Measurements from ENCODE around the gene PITPNC1.
"Not testable (repeated sequence)": the region's sequence is repeated elsewhere in the genome, so short reads cannot be mapped to it uniquely, and the experiment has no call there.

Gene PITPNC1

DNA sequence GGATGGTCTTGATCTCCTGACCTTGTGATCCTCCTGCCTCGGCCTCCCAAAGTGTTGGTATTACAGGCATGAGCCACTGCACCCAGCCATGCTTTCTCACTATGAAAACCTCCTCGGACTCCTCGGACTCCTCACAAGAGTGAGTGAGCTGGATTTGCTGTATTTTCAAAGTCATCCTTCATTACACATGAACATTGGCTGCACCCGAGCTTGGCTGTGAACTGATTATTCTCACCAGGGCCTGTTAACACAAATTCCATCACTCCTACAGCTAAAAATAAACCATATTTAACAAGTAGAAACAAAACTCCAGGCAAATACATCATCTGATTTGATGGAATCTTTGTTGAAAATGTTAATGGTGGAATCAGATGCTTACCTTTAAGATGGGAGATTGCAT is 50.3 kb downstream of the PITPNC1 start:
- DNase-seq (ENCODE audit: insufficient read length, low spot score) (no peak), FAIRE-seq (no peak)

DNA sequence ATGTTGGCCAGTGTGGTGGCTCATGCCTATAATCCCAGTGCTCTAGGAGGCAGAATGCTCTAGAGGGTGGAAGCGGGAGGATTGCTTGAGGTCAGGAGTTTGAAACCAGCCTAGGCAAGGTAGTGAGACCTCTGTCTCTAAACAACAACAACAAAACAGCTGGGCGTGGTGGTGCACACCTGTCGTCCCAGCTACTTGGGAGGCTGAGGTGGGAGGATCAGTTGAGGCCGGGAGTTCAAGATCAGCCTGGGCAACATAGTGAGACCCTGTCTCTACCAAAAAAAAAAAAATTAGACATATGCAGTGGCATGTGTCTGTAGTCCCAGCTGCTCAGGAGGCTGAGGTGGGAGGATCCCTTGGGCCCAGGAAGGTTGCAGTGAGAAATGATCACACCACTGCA is 53.4 kb downstream of the PITPNC1 start:
- not testable (repeated sequence) for FAIRE-seq; DNase-seq (ENCODE audit: insufficient read length, low spot score)

DNA sequence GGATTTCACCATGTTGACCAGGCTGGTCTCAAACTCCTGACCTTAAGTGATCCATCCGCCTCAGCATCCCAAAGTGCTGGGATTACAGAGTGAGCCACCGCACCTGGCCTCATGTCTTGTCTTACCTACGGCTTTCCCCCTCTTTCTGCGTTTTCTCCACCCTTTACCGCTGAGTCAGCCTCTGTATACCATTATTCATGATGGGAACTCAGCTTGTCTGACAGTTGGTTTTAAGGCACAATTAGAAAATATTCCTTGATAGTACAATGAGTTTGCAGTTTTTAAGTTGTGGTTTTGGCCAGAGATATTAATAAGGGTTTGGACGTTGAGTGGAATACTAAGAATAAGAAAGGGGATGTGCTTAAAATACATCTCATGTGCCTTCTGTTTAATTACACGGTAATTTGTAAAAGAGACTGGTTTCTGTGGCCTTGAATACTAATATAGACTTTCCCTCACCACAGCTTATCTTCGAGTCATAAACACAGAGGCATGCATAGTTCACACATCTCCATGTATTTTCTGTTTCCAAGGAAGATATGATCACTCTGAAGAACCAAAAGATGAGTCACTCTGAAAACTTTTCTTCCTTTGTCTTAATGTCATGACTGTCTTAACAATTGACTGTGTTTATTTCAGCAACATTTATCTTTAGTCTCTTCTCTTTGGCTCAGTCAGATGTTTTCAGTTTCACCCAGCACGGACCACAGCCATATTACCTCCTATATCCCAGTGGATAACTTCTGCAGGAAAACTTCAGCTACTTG is 54.4 kb downstream of the PITPNC1 start:
- FAIRE-seq (no peak), DNase-seq (ENCODE audit: insufficient read length, low spot score) (no peak)

DNA sequence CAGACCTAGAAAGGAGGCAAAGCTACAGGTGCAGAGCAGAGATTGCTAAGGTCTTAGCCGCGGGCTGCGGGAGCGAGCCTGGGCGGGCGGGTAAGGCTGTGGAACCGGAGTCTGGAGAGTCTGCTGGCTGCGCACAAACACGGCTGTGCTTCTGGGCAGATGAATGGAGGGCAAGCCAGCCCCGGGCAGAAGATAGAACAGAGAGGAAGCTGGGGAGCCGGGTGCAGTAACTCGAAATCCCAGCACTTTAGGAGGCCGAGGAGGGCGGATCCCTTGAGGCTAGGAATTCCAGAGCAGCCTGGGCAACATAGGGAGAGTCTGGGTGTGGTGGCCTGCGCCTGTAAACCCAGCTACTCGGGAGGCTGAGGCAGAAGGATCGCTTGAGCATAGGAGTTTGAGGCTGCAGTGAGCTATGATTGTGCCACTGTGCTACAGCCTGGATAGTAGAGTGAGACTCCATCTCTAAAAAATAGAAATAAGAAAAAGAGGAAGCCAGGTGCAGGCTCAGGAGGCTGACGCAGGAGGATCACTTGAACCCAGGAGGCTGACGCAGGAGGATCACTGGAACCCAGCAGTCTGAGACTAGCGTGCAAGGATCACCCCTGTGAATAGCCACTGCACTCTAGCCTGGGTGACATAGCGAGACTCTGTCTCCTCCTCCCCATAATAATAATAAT is 56.3 kb downstream of the PITPNC1 start:
- no peak for DNase-seq (ENCODE audit: insufficient read length, low spot score)
- FAIRE-seq: no peak

DNA sequence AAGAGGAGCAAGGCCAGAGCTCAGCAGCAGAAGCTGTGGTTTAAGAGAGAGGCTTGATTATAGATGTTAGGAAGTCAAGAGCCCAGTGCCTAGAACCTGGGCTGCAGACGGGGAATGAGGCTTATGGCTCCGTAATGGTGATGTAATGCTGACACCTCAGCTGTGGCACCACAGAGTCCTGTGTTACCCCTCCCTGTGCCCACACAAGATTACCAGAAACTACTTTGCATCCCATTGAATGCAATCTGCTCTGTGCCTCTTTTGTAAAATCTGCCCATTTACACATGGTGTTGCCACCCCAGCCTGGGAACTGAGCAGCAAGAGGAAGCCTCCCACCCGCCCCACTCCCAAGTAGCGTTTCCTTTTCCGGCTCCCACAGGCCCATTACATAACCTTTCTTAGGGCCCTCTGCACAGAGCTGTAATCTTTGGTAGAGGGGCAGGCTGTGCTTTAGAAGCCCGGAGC is 57.0 kb downstream of the PITPNC1 start:
- no peak for DNase-seq (ENCODE audit: insufficient read length, low spot score)
- FAIRE-seq: no peak

DNA sequence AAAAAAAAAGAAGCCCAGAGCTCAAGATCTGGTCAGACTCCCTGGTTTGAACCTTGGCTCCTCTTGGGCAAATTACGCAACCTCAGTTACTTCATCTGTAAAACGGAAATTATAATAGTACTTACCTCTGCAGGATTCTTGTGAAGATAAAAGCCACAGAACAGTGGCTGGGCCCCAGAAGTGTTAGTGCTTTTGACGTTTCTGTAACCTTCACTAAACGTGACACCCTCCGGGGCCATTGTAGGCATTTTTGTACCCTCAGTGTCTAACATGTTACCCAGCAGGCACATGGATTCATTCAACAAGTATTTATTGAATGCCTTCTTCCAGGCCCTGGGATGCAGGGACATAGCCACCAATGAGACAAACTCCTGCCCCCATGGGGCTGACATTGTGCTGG is 58.0 kb downstream of the PITPNC1 start:
- no peak for FAIRE-seq
- no peak for DNase-seq (ENCODE audit: insufficient read length, low spot score)

DNA sequence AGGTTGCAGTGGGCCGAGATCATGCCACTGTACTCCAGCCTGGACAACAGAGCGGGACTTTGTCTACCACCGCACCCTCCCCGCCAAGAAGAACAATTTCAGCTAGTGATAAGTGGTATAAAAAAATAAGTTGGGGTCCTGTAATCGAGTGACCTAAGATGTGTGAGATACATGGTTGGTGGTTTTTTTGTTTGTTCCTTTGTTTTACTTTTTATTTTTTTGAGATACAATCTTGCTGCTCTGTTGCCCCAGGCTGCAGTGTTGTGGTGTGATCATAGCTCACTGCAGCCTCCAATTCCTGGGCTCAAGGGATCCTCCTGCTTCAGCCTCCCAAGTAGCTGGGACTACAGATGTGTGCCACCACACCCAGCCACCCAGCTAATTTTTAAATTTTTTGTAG is 58.7 kb downstream of the PITPNC1 start:
- FAIRE-seq (no peak), DNase-seq (ENCODE audit: insufficient read length, low spot score) (no peak)

DNA sequence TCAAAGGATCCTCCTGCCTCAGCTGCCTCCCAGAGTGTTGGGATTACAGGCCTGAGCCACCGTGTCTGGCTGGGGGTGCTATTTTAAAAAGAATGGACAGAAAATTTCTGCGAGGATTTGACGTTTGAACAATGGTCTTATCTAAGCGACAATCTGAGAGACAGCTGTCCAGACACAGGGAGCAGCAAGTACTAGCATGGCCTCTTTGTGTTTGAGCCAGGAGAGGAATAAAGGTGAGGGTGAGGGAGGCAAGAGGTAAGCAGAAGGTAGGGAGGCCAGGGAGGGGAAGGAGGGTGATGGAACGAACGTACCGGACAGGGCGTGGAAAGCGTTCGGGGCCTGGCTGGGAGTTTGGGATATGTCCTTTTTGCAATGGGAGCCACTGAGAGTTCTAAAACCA is 59.2 kb downstream of the PITPNC1 start:
- FAIRE-seq (no peak), DNase-seq (ENCODE audit: insufficient read length, low spot score) (no peak)

DNA sequence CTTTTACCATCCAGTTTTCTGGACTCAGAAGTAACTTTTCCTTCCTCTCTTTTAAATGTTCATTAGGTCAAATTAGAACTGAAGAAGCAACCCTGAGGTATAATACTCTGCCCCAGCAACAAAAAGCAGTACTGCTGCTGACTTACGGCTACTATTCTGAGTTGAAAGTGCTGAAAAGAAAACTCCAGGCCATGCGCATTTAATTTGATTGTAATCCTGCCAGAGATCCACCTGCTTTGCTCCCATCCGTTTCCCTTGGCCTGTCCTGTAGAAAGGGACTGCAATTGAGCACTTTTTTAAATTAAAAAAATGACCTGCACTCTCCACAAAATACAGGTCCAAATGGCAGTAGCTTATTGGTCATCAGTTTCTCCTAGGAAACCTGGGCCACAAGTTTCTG is 61.6 kb downstream of the PITPNC1 start:
- FAIRE-seq (no peak), DNase-seq (ENCODE audit: insufficient read length, low spot score) (no peak)

DNA sequence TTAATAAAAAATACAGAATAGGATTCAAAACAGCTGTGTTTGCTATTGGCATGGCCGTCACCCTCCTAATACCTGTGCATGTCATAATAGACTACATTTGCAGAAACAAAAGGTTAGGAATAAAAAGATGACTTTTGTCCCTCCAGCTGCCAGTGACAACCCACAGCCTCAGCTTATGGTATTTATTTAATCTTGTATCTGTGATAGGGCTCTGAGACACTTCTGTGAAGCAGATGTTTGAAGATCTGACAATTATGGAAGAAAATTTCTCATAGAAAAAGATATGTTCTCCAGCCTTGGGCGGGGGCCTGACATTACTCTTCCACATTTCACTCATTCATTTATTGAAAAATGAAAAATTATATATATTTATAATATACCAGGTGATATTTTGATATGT is 62.2 kb downstream of the PITPNC1 start:
- DNase-seq (ENCODE audit: insufficient read length, low spot score) (no peak), FAIRE-seq (no peak)

DNA sequence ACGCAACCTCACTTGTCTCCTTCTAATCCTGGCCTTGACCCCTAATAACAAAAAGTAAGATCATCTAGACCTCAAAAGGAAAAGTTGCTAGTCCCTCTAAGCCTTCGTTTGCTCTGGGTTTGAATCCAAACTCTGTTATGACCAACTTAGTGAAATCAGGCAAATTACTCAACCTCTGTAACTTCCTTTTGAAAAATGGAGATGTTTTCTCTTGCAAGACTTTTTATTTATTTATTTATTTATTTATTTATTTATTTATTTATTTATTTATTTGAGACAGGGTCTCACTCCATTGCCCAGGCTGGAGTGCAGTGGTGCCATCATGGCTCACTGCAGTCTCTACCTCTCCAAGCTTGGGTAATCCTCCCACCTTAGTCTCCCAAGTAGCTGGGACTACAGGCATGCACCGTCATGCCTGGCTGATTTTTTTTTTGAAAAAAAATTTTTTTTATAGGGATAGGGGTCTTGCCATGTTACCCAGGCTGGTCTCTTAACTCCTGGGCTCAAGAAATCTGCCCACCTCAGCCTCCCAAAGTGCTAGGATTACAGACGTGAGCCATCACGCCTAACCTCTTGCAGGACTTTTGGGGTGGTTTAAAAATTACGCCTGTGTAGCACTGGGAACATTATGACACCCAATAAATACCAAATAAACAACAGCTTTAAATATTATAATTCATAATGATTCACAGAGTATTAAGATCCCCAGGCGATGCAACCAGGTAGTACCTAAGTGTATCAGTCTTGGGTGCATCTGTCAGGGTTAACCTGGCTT is 63.4 kb downstream of the PITPNC1 start:
- no peak for DNase-seq (ENCODE audit: insufficient read length, low spot score)
- FAIRE-seq: no peak

DNA sequence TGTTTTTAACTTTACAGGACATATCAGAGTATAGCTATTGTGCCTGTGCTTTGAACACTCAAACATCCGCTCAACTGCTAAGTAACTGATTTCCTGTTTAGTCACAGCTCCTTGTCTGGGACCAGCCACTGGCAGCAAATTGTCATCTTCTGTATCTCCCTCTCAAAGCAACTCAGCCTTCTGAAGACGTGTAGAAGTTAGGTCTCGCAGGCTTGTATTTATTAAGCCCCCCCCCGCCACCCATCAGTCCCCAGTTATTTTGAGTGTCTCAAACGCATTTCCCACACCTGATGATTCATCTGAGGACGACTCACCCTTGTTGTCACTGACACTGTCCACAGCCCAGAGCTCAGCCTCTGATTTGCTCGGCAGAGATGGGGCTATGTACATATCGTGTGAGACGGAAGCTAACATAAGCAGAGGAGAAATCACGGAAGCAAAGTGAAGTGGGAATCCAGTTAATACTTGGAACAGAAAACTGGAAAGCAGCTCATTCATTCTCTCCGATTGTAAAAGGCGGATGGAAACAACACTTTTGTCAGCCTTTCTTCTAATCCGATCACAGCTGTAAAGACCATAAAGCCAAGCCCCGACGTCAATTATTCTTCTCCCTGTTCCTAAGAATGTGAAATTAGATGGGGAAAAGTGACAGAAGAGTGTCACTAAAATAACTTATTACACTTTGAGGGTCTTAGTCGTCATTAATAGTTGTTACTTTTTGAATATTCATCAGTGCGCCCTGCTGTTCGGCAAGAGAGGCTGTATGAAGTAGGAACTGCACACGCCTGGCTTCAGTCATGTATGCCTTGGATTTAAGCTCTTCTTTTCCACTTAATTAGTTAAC is 64.2 kb downstream of the PITPNC1 start:
- no peak for DNase-seq (ENCODE audit: insufficient read length, low spot score)

DNA sequence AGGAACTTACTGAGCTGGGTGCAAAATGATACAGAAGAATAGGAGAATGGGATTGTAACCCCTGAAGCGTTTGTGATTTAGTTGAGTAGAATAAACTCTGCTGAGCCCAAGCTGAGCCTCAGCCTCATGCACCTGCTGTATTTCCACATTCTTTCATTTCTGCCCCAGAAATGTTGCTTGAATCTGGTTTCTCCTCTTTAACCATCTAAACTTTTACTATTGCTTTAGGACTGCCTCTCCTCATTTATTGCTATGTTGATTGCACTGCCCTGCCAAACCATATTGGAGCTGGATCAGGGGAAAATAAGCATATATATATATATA is 64.8 kb downstream of the PITPNC1 start:
- no peak for DNase-seq (ENCODE audit: insufficient read length, low spot score)
- FAIRE-seq: no peak

More for the DNA sequence above, 64.2 kb downstream of the PITPNC1 start:
- no peak for FAIRE-seq

DNA sequence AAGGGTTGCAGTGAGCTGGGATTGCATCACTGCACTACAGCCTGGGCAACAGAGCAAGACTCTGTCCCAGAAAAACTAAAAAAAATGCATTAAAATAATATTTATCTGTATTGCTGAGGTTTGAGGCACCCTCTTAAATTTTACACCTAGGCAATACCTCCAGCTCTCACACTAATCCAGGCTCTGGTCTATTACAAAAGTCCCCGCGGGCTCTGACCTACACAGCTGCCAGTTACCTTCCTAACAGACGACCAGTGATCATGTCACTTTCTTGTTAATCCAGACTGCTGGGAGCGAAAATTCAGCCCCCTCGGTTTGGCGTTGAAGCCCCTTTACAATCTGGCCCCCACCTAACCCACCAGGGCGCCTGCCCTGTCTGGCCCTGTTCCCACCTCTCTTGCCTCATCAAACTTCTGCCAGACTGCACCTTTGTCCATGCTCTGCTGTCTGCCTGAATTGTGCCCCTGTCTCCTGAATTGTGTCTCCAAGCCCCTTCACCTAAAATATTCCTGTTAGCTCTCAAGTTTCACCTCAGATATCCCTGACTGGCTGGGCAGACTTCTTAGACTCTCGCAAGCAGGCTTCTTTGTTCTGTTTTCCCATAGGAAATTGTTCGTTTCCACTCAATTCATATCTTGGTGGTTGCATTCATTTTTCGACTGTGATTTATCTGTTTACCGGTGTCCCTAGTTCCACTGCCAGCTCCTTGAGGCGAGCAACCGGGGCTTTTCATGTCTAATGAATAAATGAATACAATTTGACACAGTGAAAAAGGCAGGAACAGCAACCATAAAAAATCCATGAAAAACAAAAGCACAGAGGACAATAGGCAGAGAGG is 65.9 kb downstream of the PITPNC1 start:
- DNase-seq (ENCODE audit: insufficient read length, low spot score) (no peak), FAIRE-seq (no peak)

DNA sequence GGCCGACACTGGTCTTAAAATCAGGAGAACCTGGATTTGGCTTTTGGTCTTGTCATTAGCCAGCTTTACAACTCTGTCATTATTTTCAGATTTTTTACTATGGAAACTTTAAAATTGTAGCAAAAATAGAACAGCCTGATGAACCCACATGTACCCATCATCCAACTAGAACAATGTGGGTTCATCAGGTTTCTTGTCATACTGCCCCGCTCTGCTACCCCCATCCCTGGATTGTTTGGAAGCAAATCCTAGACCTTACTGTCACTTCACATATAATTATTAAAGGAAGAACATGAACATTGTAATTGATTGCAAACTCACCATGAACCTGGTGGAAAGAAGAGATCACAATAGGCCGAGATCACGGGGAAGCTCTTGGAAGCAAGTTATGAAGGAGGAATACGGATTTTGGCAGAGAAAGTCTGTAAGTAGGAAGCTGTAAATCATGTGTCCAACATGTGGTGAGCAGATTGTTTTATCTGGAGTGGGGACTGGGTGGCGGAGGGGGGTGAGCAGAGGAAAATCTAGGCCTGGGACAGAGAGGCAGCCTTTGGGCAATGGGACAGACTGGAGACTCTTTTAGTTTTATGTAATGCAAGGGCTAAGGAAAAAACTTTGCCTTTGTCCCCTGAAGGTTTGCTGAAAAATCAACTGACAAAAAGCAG is 67.0 kb downstream of the PITPNC1 start:
- FAIRE-seq: no peak
- no peak for DNase-seq (ENCODE audit: insufficient read length, low spot score)

DNA sequence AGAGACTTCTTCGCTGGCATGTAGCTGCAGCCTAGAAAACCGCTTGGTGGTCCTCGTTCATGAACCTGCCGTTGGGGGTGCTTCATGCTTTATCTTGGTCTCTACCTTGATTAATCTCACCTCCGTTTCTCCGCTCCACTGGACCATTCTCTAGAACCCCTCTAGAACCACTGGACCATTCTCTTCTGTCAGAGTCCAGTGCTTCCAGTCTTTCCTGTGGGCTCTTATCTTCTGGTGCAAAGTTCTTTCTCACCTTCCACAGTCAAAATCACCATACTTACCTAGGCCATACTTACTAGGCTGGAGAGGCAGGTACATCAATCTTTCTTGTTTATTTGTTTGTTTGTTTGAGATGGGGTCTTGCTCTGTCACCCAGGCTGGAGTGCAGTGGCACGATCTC is 71.4 kb downstream of the PITPNC1 start:
- no peak for DNase-seq (ENCODE audit: insufficient read length, low spot score)
- no peak for FAIRE-seq

DNA sequence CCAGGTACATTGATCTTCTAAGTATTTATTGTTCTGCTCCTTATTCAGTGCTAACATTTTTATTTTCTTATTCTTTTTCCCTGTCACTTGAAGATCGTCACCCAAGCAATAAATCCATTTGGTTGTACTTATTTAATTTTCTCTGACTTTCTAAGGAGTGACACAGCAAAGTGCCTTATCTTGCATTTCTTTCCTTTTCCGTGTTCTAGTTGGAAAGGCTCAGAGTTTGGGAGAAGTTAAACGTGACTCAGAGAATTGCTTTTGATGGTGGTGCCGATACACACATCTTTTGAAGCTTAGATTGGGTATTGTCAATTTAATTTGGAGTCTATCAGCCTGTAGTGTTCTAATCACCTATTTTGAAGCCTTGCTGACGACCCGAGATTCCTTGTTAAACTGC is 72.0 kb downstream of the PITPNC1 start:
- DNase-seq (ENCODE audit: insufficient read length, low spot score) (no peak), FAIRE-seq (no peak)

DNA sequence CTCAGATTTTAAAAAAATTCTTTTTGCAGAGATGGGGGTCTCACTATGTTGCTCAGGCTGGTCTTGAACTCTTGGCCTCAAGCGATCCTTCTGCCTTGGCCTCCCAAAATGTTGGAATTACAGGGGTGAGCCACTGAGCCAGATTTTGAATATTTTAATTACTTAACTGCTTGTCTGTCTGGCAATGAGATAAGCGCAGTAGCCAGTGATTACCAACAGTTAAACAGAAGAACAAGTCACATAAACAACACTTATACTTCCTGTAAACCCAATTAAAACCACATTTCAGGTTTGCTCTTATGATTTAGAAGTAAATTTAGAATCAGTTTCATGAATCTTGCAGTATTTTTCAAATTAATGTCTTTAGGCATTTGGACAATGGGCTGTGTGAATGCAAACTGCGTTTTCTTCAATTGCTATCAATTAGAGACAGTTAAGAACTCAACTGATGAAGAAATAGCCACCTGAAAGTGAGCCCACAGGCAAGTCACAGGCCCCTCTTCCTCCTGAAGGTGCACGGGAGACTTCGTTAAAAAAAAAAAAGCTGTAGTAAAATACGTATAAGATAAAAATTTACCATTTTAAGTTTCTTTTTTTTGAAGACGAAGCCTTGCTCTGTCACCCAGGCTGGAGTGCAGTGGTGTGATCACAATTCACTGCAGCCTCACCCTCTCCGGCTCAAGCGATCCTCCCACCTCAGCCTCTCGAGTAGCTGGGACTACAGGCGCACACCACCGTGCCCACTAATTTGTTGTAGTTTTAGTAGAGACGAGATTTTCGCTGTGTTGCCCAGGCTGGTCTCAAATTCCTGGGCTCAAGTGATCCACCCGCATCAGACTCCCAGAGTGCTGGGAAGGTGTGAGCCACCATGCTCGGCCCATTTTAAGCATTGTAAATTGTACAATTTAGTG is 73.0 kb downstream of the PITPNC1 start:
- no peak for FAIRE-seq
- DNase-seq (ENCODE audit: insufficient read length, low spot score): no peak
